Measurements from ENCODE around the gene CAPN13. TPM values are rescaled to one million over a fixed set of nuclear protein-coding genes. Genes with fewer than 3 reads are reported as not detected.

The CAPN13 gene
- total RNA-seq, 1 donor from 2014 or later: not detected

- Histone ChIP-seq H3K36me3 (no peaks in the 10 kb centered on the region), H3K27me3 (no peaks in the 10 kb centered on the region), H3K4me1 (no peaks in the 10 kb centered on the region), H3K27ac (no peak overlapping the region), H3K9me3 (no peaks in the 10 kb centered on the region), H3K4me3 (no peak overlapping the region)
- intact Hi-C loops (cut with DNase I): no loop called here
- DNase-seq (ENCODE audit: low spot score in 2 of 2): peak in 1 of 2 donors; percentile 39
- TF ChIP-seq CTCF (IDR thresholded peaks at IDR 0.05): no peak
Observed at GRCh38 chr2:30738141-30738911, 68.9 kb downstream of the CAPN13 start.

- no peak for TF ChIP-seq CTCF (IDR thresholded peaks at IDR 0.05)
- H3K4me3 ChIP-seq: no peak overlapping the region
- DNase-seq (ENCODE audit: low spot score in 2 of 2): peak in 1 of 2 donors; percentile 42
- no peaks in the 10 kb centered on the region for H3K9me3 ChIP-seq
- intact Hi-C loops (cut with DNase I): no loop called here
- no peak overlapping the region for H3K27ac ChIP-seq
- no peaks in the 10 kb centered on the region for H3K36me3 ChIP-seq
- no peaks in the 10 kb centered on the region for H3K4me1 ChIP-seq
- H3K27me3 ChIP-seq: no peaks in the 10 kb centered on the region
Observed at GRCh38 chr2:30737326-30737610, 70.0 kb downstream of the CAPN13 start.

GRCh38 chr2:30736461-30737325, 70.6 kb downstream of the CAPN13 start:
- no peaks in the 10 kb centered on the region for H3K36me3 ChIP-seq
- intact Hi-C loops (cut with DNase I): no loop called here
- no peaks in the 10 kb centered on the region for H3K4me1 ChIP-seq
- no peak overlapping the region for H3K4me3 ChIP-seq
- peak in 1 of 2 donors; percentile 35 for DNase-seq (ENCODE audit: low spot score in 2 of 2)
- H3K9me3 ChIP-seq: no peaks in the 10 kb centered on the region
- H3K27me3 ChIP-seq: no peaks in the 10 kb centered on the region
- no peak for TF ChIP-seq CTCF (IDR thresholded peaks at IDR 0.05)
- no peak overlapping the region for H3K27ac ChIP-seq

DNA sequence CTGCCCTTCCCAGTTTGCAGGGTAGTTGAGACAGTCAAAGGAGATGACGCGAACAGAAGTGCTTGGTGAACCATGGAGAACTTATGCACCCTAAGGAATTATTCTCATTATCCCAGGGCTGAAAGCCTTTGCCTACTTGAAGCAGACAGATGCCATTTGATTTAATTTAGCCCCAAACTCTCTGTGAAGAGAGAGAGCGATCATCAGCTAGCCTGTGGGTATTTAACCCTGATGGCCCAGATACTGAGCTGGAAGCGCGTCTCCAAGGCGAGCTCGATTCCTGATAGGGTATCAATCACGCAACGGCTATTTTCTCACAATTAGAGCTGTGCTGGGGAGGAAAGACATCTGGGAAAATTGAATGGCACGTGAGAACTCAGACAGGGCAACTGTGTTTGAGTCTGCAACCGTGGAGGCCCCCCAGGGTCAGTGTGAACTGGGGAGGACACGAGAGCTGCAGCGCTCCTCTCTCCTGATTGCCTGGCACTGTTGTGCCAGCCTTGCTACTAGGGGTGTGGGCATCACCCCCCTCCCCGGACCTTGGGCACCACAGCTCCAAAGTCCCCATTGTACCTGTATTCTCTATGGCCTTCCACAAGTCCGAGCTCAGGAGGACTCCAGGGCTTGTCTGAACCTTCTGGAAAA, 73.2 kb downstream of the CAPN13 start:
- DNase-seq (ENCODE audit: low spot score in 2 of 2): peak in 1 of 2 donors; percentile 22
- no peaks in the 10 kb centered on the region for H3K9me3 ChIP-seq
- H3K36me3 ChIP-seq: no peaks in the 10 kb centered on the region
- intact Hi-C loops (cut with DNase I): no loop called here
- no peak overlapping the region for H3K27ac ChIP-seq
- no peaks in the 10 kb centered on the region for H3K4me1 ChIP-seq
- H3K4me3 ChIP-seq: no peak overlapping the region
- H3K27me3 ChIP-seq: no peaks in the 10 kb centered on the region
- TF ChIP-seq CTCF (IDR thresholded peaks at IDR 0.05): no peak

DNA sequence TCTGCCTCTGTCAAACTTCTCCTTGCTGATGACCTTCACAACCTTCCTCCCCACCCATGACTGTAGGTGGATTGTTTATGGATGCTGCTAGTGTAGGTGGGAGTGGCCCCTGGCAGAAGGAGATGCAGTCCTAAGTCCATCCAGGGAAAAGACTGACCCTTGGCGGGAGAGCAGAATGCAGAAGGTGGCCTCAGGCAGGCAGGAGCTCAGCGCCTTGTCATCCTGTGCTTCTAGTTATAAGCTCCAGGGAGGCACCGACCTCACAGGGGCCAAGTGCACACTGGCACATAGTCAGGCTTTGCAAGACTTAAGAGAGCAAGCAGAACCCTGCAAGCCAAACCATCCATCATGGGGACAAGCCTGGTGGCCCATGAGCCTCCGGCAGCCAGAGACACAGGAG, 74.4 kb downstream of the CAPN13 start:
- Histone ChIP-seq H3K4me3 (no peak overlapping the region), H3K36me3 (no peaks in the 10 kb centered on the region), H3K27ac (no peak overlapping the region), H3K9me3 (no peaks in the 10 kb centered on the region), H3K27me3 (no peaks in the 10 kb centered on the region), H3K4me1 (no peaks in the 10 kb centered on the region)
- peak in 1 of 2 donors; percentile 27 for DNase-seq (ENCODE audit: low spot score in 2 of 2)
- intact Hi-C loops (cut with DNase I): no loop called here
- TF ChIP-seq CTCF (IDR thresholded peaks at IDR 0.05): no peak
